ENCODE data around the gene MRPL27. TPM values are rescaled to one million over a fixed set of nuclear protein-coding genes. Genes with fewer than 3 reads are reported as not detected.

Gene MRPL27
- total RNA-seq, 1 donor from 2014 or later: 49.8 TPM

DNA sequence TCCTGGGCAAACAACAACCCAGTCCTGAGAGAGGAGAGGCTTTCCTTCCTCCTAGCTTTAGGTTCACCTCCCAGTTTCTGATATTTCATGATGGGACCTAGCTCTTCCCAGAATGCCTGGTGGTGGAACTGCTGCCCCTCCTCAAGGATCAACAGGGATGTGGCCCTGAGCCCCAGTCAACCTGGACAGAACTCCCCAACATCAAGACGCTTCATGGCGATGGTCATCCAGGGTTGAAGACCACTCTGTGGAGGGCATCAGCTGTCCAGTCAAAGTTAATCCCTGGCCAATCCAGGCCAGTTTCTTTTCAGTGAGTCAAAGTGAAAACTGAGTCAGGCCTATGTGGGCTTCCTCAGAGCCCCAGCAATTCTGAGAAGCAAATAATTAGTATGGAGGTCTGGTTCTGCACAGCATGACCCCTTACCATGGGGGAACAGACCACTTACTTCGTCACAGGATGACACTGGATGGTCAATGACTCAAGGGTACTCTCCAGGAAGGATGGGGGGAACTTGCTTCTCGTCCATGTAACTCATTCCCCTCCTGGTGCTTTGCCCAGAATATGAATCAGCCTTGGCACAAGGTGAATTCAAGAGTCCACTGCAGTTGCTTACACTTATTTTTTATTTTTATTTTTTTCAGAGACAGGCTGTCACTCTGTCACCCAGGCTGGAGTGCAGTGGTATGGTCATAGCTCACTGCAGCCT lies 41.7 kb downstream of the MRPL27 start:
- no peak for DNase-seq (ENCODE audit: low spot score)
- no peak overlapping the region for H3K27ac Mint-ChIP-seq (ENCODE audit: unreplicated experiment)

DNA sequence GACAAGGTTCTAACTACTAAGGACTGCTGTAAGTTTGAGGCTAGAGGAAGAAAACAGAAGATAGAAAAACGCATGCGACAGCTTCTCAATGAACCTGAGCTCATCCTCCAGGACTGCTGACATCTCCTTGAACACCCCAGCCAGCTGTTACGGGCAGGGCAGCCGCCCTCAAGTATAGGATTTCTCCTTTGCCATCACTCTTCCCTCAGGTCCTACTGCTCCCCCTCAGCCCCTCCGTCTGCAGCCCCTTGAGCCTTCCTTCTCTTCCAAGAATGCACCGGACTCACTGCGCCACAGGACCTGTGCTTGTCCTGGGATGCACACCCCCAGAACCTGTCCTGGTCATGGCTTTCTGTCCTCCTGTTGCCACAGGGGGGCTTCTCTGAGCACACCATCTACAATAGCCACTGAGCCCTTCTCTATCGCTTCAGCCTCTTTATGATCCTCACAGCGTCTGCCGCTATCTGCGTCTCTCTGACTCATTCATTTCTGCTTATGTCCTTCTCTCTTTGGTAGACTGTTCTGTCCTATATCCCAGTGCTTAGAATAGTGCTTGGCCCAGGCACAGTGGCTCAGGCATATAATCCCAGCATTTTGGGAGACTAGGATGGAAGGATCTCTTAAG lies 42.7 kb downstream of the MRPL27 start:
- Mint-ChIP-seq H3K27me3 (ENCODE audit: low read depth) (no peaks in the 10 kb centered on the region), H3K4me3 (ENCODE audit: unreplicated experiment) (no peak overlapping the region), H3K9me3 (ENCODE audit: low read depth) (no peaks in the 10 kb centered on the region), H3K36me3 (ENCODE audit: low read depth) (no peaks in the 10 kb centered on the region), H3K27ac (ENCODE audit: unreplicated experiment) (no peak overlapping the region), H3K4me1 (ENCODE audit: low read depth) (peaks cover 11% of the 10 kb centered on the region)
- no peak for DNase-seq (ENCODE audit: low spot score)
- TF ChIP-seq, protein P1, sequence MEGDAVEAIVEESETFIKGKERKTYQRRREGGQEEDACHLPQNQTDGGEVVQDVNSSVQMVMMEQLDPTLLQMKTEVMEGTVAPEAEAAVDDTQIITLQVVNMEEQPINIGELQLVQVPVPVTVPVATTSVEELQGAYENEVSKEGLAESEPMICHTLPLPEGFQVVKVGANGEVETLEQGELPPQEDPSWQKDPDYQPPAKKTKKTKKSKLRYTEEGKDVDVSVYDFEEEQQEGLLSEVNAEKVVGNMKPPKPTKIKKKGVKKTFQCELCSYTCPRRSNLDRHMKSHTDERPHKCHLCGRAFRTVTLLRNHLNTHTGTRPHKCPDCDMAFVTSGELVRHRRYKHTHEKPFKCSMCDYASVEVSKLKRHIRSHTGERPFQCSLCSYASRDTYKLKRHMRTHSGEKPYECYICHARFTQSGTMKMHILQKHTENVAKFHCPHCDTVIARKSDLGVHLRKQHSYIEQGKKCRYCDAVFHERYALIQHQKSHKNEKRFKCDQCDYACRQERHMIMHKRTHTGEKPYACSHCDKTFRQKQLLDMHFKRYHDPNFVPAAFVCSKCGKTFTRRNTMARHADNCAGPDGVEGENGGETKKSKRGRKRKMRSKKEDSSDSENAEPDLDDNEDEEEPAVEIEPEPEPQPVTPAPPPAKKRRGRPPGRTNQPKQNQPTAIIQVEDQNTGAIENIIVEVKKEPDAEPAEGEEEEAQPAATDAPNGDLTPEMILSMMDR (IDR thresholded peaks at IDR 0.05): no peak

More for the DNA sequence above, 41.7 kb downstream of the MRPL27 start:
- Mint-ChIP-seq H3K27me3 (ENCODE audit: low read depth) (no peaks in the 10 kb centered on the region), H3K36me3 (ENCODE audit: low read depth) (no peaks in the 10 kb centered on the region), H3K9me3 (ENCODE audit: low read depth) (no peaks in the 10 kb centered on the region), H3K4me1 (ENCODE audit: low read depth) (peaks cover 11% of the 10 kb centered on the region), H3K4me3 (ENCODE audit: unreplicated experiment) (no peak overlapping the region)
- TF ChIP-seq, protein P1 (IDR thresholded peaks at IDR 0.05): no peak

DNA sequence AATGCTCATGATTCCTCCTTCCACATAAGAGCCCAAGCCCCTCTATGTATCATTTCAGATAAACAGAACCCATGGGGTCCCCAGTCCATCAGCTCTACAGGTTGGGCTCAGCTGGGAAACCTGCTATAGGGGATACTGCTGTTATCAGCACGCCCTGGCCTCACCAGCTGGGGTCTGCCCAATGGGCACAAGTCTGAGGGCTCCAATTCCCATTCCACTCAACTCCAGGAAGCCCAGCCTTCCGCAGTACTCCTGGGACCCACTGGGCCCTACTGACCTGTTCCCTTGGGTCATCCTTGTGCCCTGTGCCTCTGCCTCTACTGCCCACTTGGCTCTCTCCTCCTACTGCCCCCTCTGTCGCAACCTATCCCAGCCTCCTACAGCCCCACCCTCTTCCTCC lies 43.3 kb downstream of the MRPL27 start:
- Mint-ChIP-seq H3K27me3 (ENCODE audit: low read depth) (no peaks in the 10 kb centered on the region), H3K9me3 (ENCODE audit: low read depth) (no peaks in the 10 kb centered on the region), H3K36me3 (ENCODE audit: low read depth) (no peaks in the 10 kb centered on the region), H3K4me1 (ENCODE audit: low read depth) (peaks cover 11% of the 10 kb centered on the region), H3K4me3 (ENCODE audit: unreplicated experiment) (no peak overlapping the region), H3K27ac (ENCODE audit: unreplicated experiment) (no peak overlapping the region)
- TF ChIP-seq, protein P1 (IDR thresholded peaks at IDR 0.05): no peak
- DNase-seq (ENCODE audit: low spot score): no peak

DNA sequence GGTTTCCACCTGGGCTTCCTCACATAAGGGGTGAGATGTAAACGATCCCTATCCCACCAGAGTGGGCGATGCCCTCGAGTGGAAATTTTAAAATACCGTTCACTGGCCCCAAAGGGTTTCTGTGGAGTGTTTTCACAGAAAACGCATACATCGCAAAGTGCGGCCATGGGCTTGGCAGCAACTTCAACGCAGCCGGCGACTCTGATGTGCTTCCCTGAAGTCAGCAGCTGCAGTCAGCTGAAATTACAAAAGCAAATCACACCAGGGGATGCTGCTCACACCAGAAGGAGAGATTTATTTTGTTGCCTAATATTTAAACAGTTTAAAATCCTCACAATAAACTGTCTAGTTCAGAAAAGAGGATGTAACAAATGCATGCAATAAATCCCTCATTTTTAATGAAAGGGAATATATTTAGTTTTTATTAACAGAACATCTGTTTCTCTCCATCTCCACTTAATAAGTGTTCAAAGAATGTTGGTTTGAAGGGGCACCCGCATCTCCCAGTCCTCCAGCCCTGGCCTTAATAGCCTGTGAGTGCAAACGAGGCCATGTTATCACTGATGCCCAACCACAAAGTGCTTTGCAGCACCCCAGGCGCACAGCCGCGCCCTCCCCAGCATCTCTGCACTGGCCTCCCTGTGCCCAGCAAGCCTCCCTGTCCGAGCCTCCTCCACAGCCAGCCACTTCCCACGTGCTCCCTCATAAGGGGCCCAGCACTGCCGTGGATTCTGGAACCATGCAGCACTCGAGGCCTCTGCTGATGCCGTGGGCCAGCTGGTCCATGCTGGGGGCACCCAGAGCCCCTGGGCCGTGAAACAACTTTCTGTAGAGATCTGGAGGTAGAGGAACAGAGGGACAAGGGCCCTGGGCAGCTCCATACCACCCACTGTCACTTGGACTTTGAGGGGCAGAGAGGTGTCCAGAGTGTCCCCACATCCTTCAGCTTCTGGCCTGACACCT lies 44.3 kb downstream of the MRPL27 start:
- no peak for DNase-seq (ENCODE audit: low spot score)
- TF ChIP-seq, protein P1 (IDR thresholded peaks at IDR 0.05): no peak
- Mint-ChIP-seq H3K27me3 (ENCODE audit: low read depth) (no peaks in the 10 kb centered on the region), H3K9me3 (ENCODE audit: low read depth) (no peaks in the 10 kb centered on the region), H3K36me3 (ENCODE audit: low read depth) (no peaks in the 10 kb centered on the region), H3K4me3 (ENCODE audit: unreplicated experiment) (no peak overlapping the region), H3K4me1 (ENCODE audit: low read depth) (peaks cover 5% of the 10 kb centered on the region), H3K27ac (ENCODE audit: unreplicated experiment) (no peak overlapping the region)

DNA sequence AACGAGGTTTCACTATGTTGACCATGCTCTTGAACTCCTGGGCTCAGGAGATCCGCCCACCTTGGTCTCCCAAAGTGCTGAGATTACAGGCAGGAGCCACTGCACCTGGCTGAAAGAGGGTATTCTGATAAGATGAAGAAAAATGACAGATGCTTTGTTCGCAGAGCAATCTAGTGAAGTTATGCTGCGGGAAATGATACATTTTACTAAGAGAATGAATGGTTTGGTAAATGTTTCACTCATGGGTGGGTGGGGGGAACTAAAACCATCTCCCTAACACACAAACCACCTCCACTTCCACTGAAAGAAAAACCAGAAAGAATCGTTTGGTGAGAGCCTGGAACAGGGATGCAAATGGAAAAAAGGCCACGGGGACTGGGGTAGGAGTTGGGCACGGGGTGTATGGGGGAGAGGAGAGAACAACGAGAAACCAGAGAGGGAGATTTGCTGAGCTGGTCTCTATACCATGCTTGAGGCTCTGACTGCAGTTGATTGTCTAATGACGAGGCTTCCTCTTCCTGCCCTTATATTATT lies 46.1 kb downstream of the MRPL27 start:
- H3K27ac Mint-ChIP-seq (ENCODE audit: unreplicated experiment): no peak overlapping the region
- H3K4me1 Mint-ChIP-seq (ENCODE audit: low read depth): no peaks in the 10 kb centered on the region
- no peak for DNase-seq (ENCODE audit: low spot score)

More for the DNA sequence above, 46.1 kb downstream of the MRPL27 start:
- TF ChIP-seq, protein P1 (IDR thresholded peaks at IDR 0.05): no peak
- Mint-ChIP-seq H3K27me3 (ENCODE audit: low read depth) (no peaks in the 10 kb centered on the region), H3K4me3 (ENCODE audit: unreplicated experiment) (no peak overlapping the region), H3K36me3 (ENCODE audit: low read depth) (no peaks in the 10 kb centered on the region), H3K9me3 (ENCODE audit: low read depth) (no peaks in the 10 kb centered on the region)

Data from chondrocyte (in vitro differentiated cells).